COR-L47 (cell line): ENCODE data around the gene CNDP2.

Experiments
- DNase-seq: peaks from one replicate; lab custom pipeline; 2025; lab: John Stamatoyannopoulos, UW

CNDP2 gene

DNA sequence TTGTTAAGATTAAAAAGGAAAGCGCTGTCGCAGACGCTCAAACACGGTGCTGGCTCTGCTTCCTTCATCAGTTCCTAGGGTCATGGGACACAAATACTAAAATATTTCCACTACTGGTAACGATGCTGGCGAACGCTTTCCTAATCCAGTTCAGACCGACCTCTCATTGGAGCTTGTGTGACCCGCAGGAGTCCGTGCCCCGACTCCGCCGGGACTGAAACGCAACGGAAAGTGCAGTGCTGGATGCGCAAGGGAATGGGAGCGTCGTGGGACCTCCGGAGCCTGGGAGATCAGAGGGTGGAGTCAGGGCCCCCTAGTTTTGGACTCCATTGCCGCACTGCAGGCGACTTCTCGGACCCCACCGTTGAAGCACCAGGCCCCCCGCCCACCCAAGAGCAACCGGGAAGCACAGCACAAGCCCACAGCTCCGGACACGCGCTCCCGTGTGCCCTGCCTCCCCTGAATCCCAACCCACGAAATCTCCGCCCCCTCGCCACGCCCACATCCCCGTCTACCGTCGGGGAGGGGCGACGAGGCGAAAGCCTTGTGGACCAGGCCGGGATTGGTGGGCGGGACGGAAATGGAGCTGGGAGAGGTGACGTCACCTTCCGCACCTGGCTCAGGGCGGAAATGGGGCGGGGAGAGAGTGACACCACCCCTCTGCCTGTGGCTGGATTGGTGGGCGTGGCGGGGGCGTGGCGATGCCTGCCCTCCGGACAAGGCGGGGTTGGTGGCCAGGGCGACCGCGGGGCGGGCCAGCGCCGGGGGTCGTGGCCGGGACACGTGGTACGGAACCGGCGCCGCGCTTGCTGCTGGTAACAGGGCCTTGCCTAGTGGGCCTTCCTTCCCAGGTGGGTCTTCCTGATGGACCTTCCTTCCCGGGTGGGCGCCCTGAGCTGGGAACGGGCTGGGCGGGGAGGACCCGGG lies at the start of gene CNDP2:
Gene CNDP2, plus strand, starts transcription at position 783 of the 927 bp plus-strand sequence. CDS start 3,611 bp downstream, outside the sequence.
- peak; percentile 100 for DNase-seq

- no peak for DNase-seq
Measured at GRCh38 chr18:74446631-74447403, 49.3 kb upstream of the CNDP2 start.

DNA sequence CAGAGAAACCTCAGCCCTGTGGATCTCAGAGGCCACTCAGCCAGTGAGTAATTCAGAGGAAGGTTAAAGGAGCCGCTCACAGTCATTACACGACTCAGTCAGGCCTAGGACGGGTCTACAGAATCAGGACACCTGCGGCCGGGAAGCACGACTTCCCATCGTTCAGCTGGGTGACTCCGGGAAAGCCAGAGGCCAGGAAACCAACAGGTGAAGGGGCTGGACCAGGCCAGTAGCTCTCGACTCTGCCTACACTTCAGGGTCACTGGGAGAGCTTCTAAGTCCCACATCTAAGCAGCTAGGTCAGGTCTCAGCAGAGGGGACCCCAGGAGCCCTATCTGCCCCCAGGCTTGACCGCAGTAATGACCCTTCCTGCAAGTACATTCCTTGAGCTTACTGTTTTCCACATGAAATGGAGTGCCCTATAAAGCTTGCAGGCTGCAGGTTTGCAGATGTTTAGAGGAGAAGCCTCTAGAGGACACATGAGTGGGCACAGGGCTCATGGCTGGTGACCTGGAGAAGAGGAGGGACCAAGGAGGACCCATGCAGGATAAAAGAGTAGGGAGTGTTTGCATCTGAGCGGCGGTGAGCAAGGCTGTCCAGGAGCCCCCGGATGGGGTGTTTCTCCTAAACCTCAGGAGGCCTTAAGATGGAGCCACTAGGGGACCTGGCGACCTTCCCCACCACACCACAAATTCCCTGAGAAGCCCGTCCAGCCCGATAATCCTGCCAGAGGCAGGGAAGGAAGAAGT lies 48.6 kb upstream of the CNDP2 start:
- DNase-seq: no peak

GRCh38 chr18:74450626-74451025 lies 45.5 kb upstream of the CNDP2 start:
- no peak for DNase-seq

- no peak for DNase-seq
Measured at GRCh38 chr18:74451148-74451547, 45.0 kb upstream of the CNDP2 start.

GRCh38 chr18:74453016-74453566 lies 43.1 kb upstream of the CNDP2 start:
- DNase-seq: no peak

- no peak for DNase-seq
Measured at GRCh38 chr18:74453642-74454198, 42.4 kb upstream of the CNDP2 start.

DNA sequence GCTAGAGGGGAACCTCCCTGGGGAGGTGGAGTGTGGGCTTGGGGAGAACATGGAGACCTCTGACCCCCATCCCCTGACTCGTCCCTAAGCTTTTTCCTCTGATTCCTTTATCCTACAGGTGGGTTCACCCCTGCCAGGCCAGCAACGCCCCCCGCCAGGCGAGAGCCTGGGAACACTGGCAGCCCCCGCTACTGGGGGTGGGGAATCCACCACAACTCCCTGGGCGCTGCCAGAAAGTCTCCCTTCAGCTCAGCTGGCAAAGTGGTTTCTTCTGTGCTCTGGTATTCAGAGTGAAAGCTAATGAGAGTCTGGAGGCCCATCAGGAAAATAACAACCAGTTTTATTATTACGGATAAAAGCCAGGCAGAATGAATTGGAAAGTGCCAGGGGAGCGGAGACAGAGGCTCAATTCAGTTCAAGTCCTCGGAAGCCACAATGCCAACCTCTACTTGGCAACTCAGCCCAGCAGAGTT lies 41.8 kb upstream of the CNDP2 start:
- no peak for DNase-seq

- no peak for DNase-seq
Measured at GRCh38 chr18:74455386-74455785, 40.8 kb upstream of the CNDP2 start.

DNA sequence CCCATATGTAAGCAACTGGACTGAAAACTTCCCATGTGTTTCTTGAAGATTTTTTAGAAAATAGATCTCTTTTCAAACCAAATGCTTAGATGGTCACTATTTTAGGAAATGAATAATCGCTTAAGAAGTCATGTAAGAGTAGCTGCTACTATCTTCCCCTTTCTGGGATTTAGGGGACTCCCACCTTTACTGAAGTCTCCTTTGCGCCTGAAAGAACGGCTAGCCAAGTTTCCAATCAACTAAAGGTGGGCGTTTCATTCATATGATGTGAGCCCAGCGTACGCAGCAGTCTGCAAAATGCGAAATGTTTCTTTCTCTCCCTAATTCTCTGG lies 40.2 kb upstream of the CNDP2 start:
- no peak for DNase-seq

GRCh38 chr18:74456349-74457042 lies 39.7 kb upstream of the CNDP2 start:
- no peak for DNase-seq

- peak; percentile 52 for DNase-seq
Measured at GRCh38 chr18:74457043-74457724, 39.0 kb upstream of the CNDP2 start, which contains the start of gene DIPK1C. DIPK1C (minus strand) TSS chr18:74457308; CDS start chr18:74457259, 49 bp downstream.

- no peak for DNase-seq
Measured at GRCh38 chr18:74457725-74458421, 38.3 kb upstream of the CNDP2 start.

DNA sequence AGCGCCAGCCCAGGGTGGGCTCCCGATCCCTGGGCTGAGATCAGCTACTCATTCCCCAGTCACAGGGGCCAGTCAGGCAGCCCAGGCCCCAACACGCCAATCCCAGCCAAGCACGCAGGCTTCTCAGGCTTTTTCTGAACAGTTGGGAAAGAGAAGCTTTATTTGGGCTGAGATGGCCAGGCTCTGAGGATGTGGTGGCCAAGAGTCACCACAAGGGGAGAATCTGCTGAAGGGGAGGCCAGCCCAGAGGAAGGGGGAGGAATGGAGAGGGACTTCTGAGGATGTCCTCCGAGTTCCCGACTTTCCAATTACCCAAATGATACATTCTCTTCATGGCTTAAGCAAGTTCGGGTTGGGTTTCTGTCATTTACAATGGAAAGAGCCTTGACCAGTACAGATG lies 36.3 kb upstream of the CNDP2 start:
- no peak for DNase-seq

GRCh38 chr18:74460825-74461224 lies 35.3 kb upstream of the CNDP2 start:
- no peak for DNase-seq

- DNase-seq: no peak
Measured at GRCh38 chr18:74463254-74463653, 32.9 kb upstream of the CNDP2 start.

DNA sequence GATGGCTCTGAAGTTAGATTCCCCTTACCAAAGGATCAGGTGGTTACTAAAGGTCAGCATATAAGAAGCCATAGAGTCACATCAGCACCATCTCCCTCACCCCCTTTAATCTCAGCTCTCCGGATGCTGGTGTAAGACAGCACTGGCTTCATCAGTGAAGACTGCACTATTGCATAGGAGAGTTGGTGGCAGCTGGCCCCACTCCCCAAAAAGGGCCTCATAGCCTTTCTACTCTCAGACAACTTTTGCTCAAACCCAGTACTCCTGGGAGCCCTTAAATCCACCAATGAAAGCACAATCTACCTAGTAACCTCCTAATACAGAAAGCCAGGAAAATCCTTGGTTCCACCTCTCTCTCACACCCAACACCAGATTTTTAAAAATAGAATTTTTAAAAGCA lies 32.2 kb upstream of the CNDP2 start:
- no peak for DNase-seq

DNA sequence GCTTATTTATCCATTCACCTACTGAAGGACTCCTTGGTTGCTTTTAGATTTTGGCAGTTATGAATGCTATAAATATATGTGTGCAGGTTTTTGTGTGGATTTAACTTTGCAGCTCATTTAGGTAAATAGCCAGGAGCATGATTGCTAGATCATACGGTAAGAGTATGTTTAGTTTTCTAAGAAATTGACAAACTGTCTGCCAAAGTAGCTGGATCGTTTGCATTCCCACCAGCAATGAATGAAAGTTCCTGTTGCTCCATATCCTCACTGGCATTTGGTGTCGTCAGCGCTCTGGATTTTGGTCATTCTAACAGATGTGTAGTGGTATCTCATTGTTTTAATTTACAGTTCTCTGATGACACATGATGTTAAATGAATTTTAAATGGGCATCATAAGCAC lies 30.4 kb upstream of the CNDP2 start:
- no peak for DNase-seq

GRCh38 chr18:74468547-74469061 lies 27.6 kb upstream of the CNDP2 start:
- DNase-seq: no peak
